Measurements from ENCODE around the gene FGD4. TPM values are rescaled to one million over a fixed set of nuclear protein-coding genes. Genes with fewer than 3 reads are reported as not detected.

Gene FGD4
- total RNA-seq, 1 experiment from 2014 or later, result 54.3 TPM

DNA sequence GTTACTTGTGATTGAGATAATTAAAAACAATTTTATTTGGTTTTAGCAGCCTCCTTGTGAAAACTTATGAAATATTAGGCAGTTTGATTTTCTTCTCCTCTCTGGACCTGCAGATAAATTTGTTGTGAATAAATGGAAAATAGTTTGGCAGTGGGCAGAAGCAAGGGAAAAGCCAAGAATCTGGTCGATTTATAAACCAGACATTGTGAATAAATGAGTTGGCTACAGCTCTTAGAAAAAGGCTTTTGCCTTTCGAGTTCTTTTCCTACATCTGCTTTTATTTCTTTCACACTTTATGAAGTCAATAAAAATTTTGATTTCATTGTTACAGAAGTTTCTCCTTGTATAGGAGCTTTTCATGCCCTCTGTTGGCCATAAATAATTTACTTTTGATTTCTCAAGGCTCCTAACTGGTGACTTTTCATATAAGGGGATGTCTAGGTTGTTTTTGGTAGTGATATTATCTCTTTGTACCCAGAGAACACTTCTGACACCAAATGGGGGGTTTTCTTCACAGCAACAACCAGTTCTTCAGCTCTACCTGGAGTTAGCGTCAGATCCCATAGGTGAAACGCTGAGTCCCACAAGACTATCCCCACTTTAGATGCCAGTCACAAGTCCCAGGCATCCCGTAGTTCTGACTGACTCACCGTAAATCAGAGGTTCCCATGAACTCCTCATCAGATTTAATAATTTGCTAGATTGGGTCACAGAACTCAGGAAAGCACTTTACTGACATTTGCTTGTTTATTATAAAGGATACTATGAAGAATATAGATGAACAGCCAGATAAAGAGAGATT is 143.3 kb downstream of the FGD4 start:
- no peaks in the 10 kb centered on the region for H4K20me1 ChIP-seq (ENCODE audit: control insufficient read depth, insufficient read depth, insufficient read length)
- H2BK20ac ChIP-seq (ENCODE audit: low read depth, low read length, poor library complexity, severe bottlenecking), result no peak overlapping the region
- no peak overlapping the region for H2BK120ac ChIP-seq (ENCODE audit: low read depth, low read length, poor library complexity, severe bottlenecking)
- no peak overlapping the region for H2AFZ ChIP-seq (ENCODE audit: low read length)
- no peaks in the 10 kb centered on the region for H3K27me3 Mint-ChIP-seq (ENCODE audit: low read depth)
- H3K4me2 ChIP-seq (ENCODE audit: insufficient read depth, insufficient read length, low read length), result no peak overlapping the region
- H3K23ac ChIP-seq (ENCODE audit: insufficient read length, low read depth, low read length), result no peak overlapping the region
- peaks cover 5 to 12% (median 8%) of the 10 kb centered on the region in 3 experiments; a peak in 6 of 7 replicates for H3K36me3 Mint-ChIP-seq (ENCODE audit: insufficient read depth in 1 of 3, low read depth in 3 of 3)
- H3K79me2 ChIP-seq (ENCODE audit: insufficient read depth, low read length), result peaks cover 3% of the 10 kb centered on the region; the same call in 1 of the 2 replicates
- WGBS (ENCODE audit: extremely low coverage, insufficient read length, low lambda C conversion rate), result no CpG with 5 or more reads among the region's 6 CpGs
- H3K23me2 ChIP-seq (ENCODE audit: insufficient read length, low read depth, low read length, poor library complexity, severe bottlenecking), result no peaks in the 10 kb centered on the region
- no peak overlapping the region for H3K9ac ChIP-seq (ENCODE audit: extremely low read depth, insufficient read length, low read length)
- H3K56ac ChIP-seq (ENCODE audit: insufficient read length, low read depth, low read length), result no peak overlapping the region
- H4K91ac ChIP-seq (ENCODE audit: insufficient read length, low read depth, low read length), result no peak overlapping the region
- H4K8ac ChIP-seq (replicated peaks; ENCODE audit: insufficient read length, low read depth, low read length), result no peak overlapping the region
- no peaks in the 10 kb centered on the region for H3K9me3 ChIP-seq (ENCODE audit: control insufficient read depth, low read depth, low read length)
- H3K27ac ChIP-seq (ENCODE audit: insufficient read length, low read depth, low read length), result no peak overlapping the region
- H3K4me1 Mint-ChIP-seq, result peaks cover 39 to 45% of the 10 kb centered on the region in 2 experiments
- H2BK5ac ChIP-seq (ENCODE audit: insufficient read length, low read length), result no peak overlapping the region
- H3K4me3 Mint-ChIP-seq, result no peak overlapping the region
- H3K18ac ChIP-seq (ENCODE audit: insufficient read length, low read depth, low read length), result no peak overlapping the region
- TF ChIP-seq CTCF (conservative IDR thresholded peaks at IDR 0.05), result no peak
- H3K4me1 ChIP-seq (ENCODE audit: insufficient read depth, low read length), result peaks cover 3% of the 10 kb centered on the region
- H2AK5ac ChIP-seq (ENCODE audit: insufficient read length, low read length), result no peak overlapping the region
- H3T11ph ChIP-seq (ENCODE audit: low read length), result no peak overlapping the region
- peaks cover 5% of the 10 kb centered on the region for H3K79me1 ChIP-seq (ENCODE audit: insufficient read depth, low read depth, low read length, poor library complexity, severe bottlenecking)
- H4K5ac ChIP-seq (ENCODE audit: insufficient read length, low read depth, low read length), result no peak overlapping the region
- no peak overlapping the region for H3K14ac ChIP-seq (ENCODE audit: insufficient read depth, low read length)
- H3K27ac Mint-ChIP-seq, result peak overlapping the region in 2 of 3 experiments; percentile 58 to 62; a peak in 4 of 7 replicates
- no peak overlapping the region for H3K4ac ChIP-seq (ENCODE audit: low read depth, low read length)
- no peaks in the 10 kb centered on the region for H3K9me3 Mint-ChIP-seq
- no peak overlapping the region for H2BK15ac ChIP-seq (ENCODE audit: low read depth, low read length)
- H3K27me3 ChIP-seq (ENCODE audit: insufficient read depth, low read length), result no peaks in the 10 kb centered on the region; the same call in 1 of the 2 replicates
- peak; percentile 14 for DNase-seq
- H2BK12ac ChIP-seq (ENCODE audit: insufficient read length, low read depth, low read length), result no peak overlapping the region
